MCF 10A (cell line): ENCODE data around the gene DNAH12. TPM values are rescaled to one million over a fixed set of nuclear protein-coding genes. Genes with fewer than 3 reads are reported as not detected.

Source experiments
- BruUV-seq: library from RNA; stranded (reverse); fragments of 400-500 nt; replicated peaks from 2 replicates; lab custom pipeline; 2021; lab: Mats Ljungman, UMichigan
- CTCF ChIA-PET: fragments of 300-600 bp; sonication (Branson Sonifier 250); formaldehyde crosslinking; extraction: SDS; loops from one replicate; lab custom pipeline; 2021; ENCODE audit warnings: antibody characterized with exemption, inconsistent platforms; lab: Yijun Ruan, JAX
- POLR2A ChIA-PET: fragments of 300-600, 350-650 bp; sonication (Branson Sonifier 250); formaldehyde crosslinking; extraction: SDS; loops from one replicate; lab custom pipeline; 2020; ENCODE audit warnings: antibody characterized with exemption, inconsistent platforms; lab: Yijun Ruan, JAX
- DNase-seq: peaks from one replicate; pipeline ENCODE4 v3.0.0-alpha.2; 2018; ENCODE audit not compliant: unreplicated experiment
- H3K27ac Mint-ChIP-seq: one replicate; pipeline ENCODE4 v1.8.0; 2022; ENCODE audit warnings: mild to moderate bottlenecking, low read depth, mixed read lengths; ENCODE audit not compliant: unreplicated experiment
- H3K27me3 Mint-ChIP-seq: one replicate; pipeline ENCODE4 v1.8.0; 2022; ENCODE audit warnings: mixed read lengths; ENCODE audit not compliant: insufficient read depth, unreplicated experiment
- H3K36me3 Mint-ChIP-seq: one replicate; pipeline ENCODE4 v1.8.0; 2022; ENCODE audit warnings: mild to moderate bottlenecking, moderate library complexity, mixed read lengths; ENCODE audit not compliant: insufficient read depth, unreplicated experiment
- H3K4me1 Mint-ChIP-seq: one replicate; pipeline ENCODE4 v1.8.0; 2022; ENCODE audit warnings: mixed read lengths; ENCODE audit not compliant: insufficient read depth, unreplicated experiment
- H3K4me3 Mint-ChIP-seq: one replicate; pipeline ENCODE4 v1.8.0; 2022; ENCODE audit warnings: mild to moderate bottlenecking, moderate library complexity, mixed read lengths; ENCODE audit not compliant: unreplicated experiment
- H3K9me3 Mint-ChIP-seq: one replicate; pipeline ENCODE4 v1.8.0; 2022; ENCODE audit warnings: mixed read lengths; ENCODE audit not compliant: unreplicated experiment
- CTCF ChIP-seq: fragments of 200-600 bp; IDR thresholded peaks from one replicate; pipeline ENCODE4 v1.8.0; 2022; ENCODE audit warnings: antibody characterized with exemption, mild to moderate bottlenecking; ENCODE audit not compliant: unreplicated experiment
- intact Hi-C: fragments of 100-400 bp; cut with micrococcal nuclease; formaldehyde crosslinking; loops from 2 replicates; pipeline ENCODE4 v1.14.1; 2022
- total RNA-seq: library from RNA; stranded (reverse); gene quantifications from 2 replicates; pipeline ENCODE4 v1.2.3, GENCODE V29; 2022

The DNAH12 gene
- total RNA-seq, 1 experiment from 2014 or later = 0.58 TPM

GRCh38 chr3:57274845-57275244, 269.3 kb downstream of the DNAH12 start:
- no peaks in the 10 kb centered on the region for H3K4me1 Mint-ChIP-seq
- H3K27me3 Mint-ChIP-seq = no peaks in the 10 kb centered on the region
- ChIA-PET POLR2A (interaction anchor here (1.2 kb wide), 1 partner anchor 16 kb away, joined by 3 read pairs; no protein-coding TSS in a partner anchor), CTCF (interaction anchor here (0.6 to 1.1 kb wide), 2 partner anchors 9 to 459 kb away, joined by 3 read pairs; no protein-coding TSS in a partner anchor)
- no peak for DNase-seq
- intact Hi-C loops = no loop called here
- H3K36me3 Mint-ChIP-seq = peaks cover 40% of the 10 kb centered on the region
- BruUV-seq = no TSS peak
- no peak overlapping the region for H3K27ac Mint-ChIP-seq
- H3K4me3 Mint-ChIP-seq = no peak overlapping the region
- H3K9me3 Mint-ChIP-seq = no peaks in the 10 kb centered on the region
- TF ChIP-seq CTCF = no peak

- CTCF ChIA-PET = interaction anchor here (0.6 to 1.7 kb wide), 2 partner anchors 99 to 591 kb away, joined by 3 to 4 read pairs; no protein-coding TSS in a partner anchor
- POLR2A ChIA-PET = no interaction called here
- Mint-ChIP-seq H3K36me3 (peaks cover 90% of the 10 kb centered on the region), H3K27me3 (no peaks in the 10 kb centered on the region), H3K4me3 (no peak overlapping the region), H3K27ac (no peak overlapping the region), H3K4me1 (no peaks in the 10 kb centered on the region), H3K9me3 (peaks cover 15% of the 10 kb centered on the region)
- no peak for DNase-seq
- no TSS peak for BruUV-seq
- no peak for TF ChIP-seq CTCF
- intact Hi-C loops = no loop called here
Observed at GRCh38 chr3:57268416-57268815, 275.7 kb downstream of the DNAH12 start.

- no peak for DNase-seq
- H3K36me3 Mint-ChIP-seq = peaks cover 88% of the 10 kb centered on the region
- intact Hi-C loops = no loop called here
- H3K4me1 Mint-ChIP-seq = no peaks in the 10 kb centered on the region
- CTCF ChIA-PET = interaction anchor here (0.6 kb wide), 2 partner anchors 266 to 308 kb away, joined by 3 read pairs; no protein-coding TSS in a partner anchor
- POLR2A ChIA-PET = no interaction called here
- no peak overlapping the region for H3K4me3 Mint-ChIP-seq
- no peak for TF ChIP-seq CTCF
- no peaks in the 10 kb centered on the region for H3K27me3 Mint-ChIP-seq
- no peak overlapping the region for H3K27ac Mint-ChIP-seq
- no TSS peak for BruUV-seq
- H3K9me3 Mint-ChIP-seq = peaks cover 15% of the 10 kb centered on the region
Observed at GRCh38 chr3:57261929-57262328, 282.2 kb downstream of the DNAH12 start.

GRCh38 chr3:57261119-57261518, 283.0 kb downstream of the DNAH12 start:
- BruUV-seq = no TSS peak
- Mint-ChIP-seq H3K36me3 (peaks cover 82% of the 10 kb centered on the region), H3K27me3 (no peaks in the 10 kb centered on the region), H3K9me3 (peaks cover 9% of the 10 kb centered on the region), H3K4me1 (no peaks in the 10 kb centered on the region), H3K4me3 (no peak overlapping the region), H3K27ac (no peak overlapping the region)
- ChIA-PET CTCF (no interaction called here), POLR2A (no interaction called here)
- TF ChIP-seq CTCF = no peak
- intact Hi-C loops = no loop called here
- DNase-seq = no peak
